HG03135 (cell line): ENCODE results near the gene CCR9.
A peak's percentile ranks its signal among the peaks of the same experiment; 100 is the strongest.

Experiments
- ATAC-seq: cut with Tn5 transposase; IDR thresholded peaks from one replicate; pipeline ENCODE4 v1.9.1; 2021; ENCODE audit warnings: mild to moderate bottlenecking, moderate library complexity; ENCODE audit not compliant: unreplicated experiment

The CCR9 gene

DNA sequence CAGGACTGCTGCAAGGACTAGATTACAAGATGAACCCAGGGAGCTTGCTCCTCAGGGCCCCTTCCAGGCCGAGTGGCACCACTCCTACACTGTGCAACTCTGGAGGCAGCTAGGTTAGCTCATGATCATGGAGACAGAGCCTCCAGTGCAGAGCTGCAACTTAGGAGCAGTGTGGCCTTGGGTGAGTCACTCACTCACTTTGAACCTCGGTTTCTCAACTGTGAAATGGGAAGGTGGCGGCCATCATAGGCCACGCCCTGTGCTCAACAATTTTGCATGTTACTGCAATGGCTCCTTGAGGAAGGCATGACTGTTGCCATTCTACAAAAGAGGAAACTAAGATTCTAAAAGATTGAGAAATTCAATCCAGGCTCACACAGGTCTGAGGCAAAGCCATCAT is 45.8 kb downstream of the CCR9 start:
- no peak for ATAC-seq

DNA sequence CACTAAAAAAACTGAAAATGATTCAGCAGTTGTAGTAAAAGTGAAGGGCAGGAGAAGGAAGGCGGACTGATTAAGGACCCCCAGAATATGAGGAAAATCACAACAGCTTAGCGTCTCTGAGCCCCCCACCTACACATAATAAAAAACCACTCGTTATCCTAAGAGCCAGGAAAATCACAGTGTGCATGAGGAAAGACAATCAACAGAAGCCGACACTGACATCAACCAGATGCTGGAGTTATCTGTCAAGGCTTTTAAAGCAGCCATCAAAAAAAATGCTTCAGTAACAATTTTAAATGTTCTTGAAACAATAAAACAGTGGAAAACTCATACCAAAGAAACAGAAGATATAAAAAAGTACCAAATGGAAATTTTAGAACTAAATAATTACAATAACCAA is 47.2 kb downstream of the CCR9 start:
- ATAC-seq: no peak

DNA sequence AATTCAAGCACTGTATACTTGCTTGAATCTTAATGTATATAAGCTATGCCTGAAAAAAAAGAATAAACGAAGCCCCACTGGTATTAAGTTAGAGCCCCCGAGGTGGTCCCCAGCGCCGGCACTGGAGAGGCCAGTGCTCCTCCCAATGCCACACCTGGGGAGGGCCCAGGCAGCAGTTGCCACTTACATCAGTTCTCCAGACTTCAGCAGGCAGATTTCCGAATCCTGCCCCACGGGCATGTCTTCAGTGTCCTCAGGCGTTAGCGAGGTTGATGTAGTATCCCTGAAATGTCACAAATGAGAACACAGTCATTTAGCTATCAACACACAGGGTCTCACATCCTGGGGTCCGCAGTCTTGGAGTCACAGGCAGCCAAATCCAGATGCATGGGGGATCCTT is 49.9 kb downstream of the CCR9 start:
- ATAC-seq: no peak

- ATAC-seq: no peak
Observed at GRCh38 chr3:45937206-45938042, 51.1 kb downstream of the CCR9 start.

DNA sequence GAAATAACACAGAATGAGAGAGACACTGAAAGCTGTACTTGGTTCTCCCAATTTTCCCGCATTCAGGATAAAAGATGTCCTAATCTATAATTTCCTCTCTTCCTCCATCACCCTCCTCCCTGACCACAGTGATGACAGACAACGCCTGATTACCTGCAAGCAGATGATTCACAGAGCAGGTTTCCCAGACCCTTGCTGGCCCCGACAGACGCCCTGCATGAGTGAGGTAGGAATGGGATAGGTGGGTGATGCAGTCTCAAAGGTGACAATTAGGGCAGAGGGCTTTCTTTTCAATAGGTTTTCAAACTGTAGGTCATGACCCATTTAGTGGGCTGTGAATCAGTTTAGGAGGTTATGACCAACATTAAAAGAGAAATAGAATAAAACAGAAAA is 51.7 kb downstream of the CCR9 start:
- ATAC-seq: no peak

DNA sequence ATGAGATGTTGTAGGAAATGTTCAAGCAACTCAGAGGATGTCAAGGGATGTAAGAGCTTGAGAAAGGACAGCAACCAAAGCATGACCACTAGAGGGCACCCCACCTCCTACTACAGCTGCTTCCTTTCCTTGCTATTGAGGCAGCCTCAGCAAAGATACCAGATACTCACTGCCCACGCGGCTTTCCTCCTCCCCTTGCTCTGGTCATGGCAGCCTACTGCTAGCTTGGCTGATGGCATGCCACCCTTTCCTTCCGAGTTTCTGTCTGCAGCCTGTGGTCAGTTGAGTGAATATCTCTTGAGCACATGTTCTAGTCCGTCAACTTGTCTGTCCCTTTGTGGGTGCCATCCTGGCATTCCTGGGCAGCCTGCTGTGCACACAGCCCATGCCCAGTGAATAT is 52.5 kb downstream of the CCR9 start:
- peak; percentile 63 for ATAC-seq

- ATAC-seq: no peak
Observed at GRCh38 chr3:45939341-45939771, 53.0 kb downstream of the CCR9 start.

DNA sequence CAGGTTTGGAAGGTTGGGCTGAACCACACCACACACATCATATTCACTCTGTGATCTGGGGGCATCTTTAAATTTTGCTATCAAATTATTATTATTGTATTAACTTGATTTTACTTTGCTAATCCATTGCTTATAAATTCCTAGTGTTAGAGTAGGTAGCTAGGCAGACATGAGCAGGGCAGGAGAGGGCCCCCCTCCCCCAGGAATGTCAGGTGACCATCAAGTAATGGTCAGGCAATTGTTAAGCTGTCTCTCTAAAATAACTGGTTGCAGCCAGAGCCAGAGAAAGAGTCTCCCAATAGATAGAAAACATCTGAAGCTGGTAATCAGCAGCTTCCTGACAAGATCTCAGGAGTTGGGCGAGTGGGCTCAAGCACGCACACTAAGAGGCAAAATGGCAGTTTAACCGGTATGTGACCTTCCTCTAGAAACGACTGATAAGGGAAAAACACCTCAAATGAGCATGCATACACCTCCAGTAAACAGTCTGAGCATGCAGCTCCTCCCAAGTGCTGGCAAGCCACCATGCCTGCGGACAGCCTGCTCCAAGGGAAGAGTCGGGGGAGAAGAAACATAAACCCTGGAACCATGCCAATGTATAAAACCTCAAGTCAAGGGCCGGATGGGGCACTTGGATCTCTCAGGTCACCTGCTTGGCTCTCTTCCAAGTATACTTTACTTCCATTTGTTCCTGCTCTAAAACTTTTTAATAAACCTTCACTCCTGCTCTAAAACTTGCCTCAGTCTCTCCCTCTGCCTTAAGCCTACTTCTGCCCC is 53.8 kb downstream of the CCR9 start:
- ATAC-seq: no peak

GRCh38 chr3:45940781-45941365 is 54.5 kb downstream of the CCR9 start:
- no peak for ATAC-seq

DNA sequence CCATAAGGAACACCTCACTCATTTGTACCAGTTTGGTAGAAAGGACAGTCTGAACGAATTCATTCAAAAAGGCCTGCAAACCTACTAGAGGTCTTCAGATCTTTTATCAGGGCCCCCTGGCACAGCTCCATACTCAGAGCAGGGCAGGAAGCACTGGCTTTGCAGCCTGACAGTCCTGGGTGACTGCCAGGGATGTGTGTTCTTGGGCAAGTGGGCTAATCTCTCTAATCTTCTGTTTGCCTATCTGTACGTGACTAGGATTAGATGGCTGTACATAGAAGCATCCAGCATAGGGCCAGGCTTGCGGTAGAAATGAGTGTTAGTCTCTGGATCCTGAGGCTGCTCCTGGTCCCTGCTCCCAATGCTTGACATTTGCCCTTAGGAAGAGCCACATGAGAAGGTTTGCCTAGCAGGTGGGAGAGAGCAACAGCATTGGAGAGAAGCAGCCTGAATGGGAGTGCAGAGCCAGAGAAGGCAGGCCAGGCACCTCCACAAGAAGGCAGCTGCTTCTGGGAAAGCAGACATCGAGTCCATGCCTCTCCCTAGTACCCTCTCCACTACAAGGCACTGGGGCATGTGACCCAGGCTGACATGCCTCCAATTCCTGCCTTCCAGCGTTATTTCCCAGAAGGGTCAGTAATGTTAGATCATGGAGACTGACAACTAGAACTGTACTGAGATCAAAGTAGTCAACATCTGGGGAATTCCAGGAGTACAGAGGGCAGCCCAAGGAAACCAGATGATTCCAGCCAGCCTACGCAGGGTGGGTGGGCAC is 55.9 kb downstream of the CCR9 start:
- ATAC-seq: no peak

DNA sequence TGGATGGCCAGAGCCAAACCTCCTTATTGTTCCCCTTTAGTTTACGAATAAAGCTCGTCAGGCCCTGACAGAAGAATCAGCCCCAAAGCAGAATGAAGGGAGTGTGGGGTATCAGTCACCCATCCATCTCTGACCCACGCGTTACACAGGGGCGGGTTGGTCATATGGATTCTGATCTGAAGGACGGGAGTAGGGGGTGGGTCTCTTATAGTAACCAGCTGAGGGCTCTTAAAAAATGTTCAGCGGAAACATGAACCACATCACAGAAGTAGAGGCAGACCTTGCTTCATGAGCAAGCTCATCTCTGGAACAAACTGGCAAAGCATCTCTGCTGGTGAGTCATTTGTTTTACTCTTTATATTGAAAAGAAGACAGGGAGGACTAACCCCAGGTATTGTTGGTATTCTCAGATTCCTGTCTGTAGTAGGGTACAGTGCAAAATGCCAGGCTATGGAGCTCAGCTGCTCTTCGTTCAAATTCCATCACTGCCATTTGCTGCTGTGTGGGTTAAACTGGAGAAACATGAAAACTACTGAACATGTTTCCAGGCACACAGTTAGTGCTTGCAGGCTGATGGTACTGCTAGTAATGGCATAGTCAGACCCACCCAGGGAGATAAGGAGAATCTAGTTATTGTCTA is 57.0 kb downstream of the CCR9 start, which contains the start of gene CXCR6:
Gene CXCR6 (plus strand): TSS at position 258 of the 640 bp plus-strand sequence. CDS start 3,018 bp downstream, outside the sequence.
- no peak for ATAC-seq

DNA sequence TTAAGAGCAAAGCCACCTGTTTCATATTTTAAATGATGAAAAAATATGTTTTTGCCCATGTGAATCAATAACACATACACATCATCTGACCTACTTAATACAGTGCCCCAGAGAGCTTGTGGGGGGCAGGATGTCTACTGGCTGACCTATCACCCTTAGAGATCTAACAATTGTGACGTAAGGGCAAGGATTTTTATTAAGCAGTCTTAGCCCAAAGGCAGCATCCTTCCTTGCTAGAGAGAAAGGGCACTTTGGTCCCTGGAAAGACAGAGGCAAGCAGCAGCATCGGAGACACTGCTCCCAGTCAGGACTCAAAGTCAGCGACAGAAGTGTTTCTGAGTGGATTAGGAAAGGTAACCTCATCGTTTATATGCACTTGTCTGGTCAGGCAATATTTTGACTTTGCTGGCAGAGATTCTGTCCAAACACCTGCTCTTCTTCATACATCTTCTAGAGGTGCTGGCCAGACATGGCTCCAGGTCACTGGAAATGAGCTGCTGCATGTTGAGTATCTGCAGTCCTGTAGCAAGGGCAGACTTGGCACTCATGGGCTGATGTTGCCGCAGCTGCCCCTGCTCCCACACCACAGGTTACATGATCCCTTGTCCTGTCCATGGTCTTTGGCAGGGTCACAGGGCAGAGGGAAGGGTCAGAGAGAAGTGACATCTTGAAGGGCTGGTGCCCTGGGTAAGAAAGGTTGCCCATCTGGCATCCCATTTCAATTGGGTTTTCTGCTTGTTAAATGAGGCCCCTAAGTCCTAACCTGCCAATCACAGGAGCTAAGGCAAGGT is 58.7 kb downstream of the CCR9 start:
- no peak for ATAC-seq

DNA sequence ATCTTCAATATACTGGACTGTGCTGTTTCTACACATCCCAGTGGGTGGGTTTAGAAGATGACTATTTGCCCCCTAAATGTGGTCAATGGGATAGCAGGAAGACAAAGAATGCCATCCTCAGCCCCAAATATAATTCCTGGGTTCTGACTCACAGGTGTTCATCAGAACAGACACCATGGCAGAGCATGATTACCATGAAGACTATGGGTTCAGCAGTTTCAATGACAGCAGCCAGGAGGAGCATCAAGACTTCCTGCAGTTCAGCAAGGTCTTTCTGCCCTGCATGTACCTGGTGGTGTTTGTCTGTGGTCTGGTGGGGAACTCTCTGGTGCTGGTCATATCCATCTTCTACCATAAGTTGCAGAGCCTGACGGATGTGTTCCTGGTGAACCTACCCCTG is 60.0 kb downstream of the CCR9 start:
- ATAC-seq: no peak

DNA sequence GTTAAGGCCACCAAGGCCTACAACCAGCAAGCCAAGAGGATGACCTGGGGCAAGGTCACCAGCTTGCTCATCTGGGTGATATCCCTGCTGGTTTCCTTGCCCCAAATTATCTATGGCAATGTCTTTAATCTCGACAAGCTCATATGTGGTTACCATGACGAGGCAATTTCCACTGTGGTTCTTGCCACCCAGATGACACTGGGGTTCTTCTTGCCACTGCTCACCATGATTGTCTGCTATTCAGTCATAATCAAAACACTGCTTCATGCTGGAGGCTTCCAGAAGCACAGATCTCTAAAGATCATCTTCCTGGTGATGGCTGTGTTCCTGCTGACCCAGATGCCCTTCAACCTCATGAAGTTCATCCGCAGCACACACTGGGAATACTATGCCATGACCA is 60.5 kb downstream of the CCR9 start:
- ATAC-seq: no peak

GRCh38 chr3:45947361-45947760 is 61.0 kb downstream of the CCR9 start:
- no peak for ATAC-seq

DNA sequence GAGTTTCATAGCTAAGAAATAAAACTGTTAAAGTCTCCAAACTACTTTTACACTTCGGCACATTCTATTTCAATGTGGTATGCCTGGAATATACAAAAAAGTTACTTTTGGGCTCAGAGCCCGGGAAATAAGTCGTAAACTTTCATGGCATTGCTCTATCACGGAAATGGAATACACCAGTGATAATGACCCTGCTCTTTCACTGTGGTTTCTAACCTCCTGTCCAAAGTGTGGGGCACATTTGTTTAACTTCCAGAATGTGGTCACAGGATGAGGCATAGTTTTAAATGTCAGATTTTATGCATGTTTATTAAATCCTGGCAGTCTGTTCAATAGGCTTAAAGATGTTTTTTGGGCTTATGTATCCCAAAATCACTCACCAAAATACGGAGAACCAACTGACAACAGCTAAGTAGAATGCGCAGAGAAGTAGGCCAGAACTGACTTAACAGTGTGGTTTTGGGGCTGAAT is 62.0 kb downstream of the CCR9 start:
- ATAC-seq: no peak

DNA sequence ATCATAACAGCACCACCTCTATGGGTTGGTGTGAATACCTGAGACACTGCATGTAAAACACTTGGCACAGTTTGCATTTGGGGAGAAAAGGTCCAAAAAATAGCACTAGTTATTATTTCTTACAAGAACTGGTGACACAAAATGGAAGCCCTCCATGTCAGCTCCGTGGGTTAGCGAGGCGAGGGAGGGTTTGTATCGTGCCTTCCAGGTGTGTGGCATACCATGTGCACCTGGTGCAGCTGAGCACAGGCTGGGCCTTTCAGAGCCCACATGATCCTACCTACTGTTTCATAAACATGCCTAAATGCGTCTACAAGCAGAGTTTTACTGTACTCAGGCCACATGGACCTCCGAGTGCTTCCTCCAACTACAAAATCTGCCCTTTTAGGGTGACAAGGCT is 62.5 kb downstream of the CCR9 start:
- no peak for ATAC-seq

- no peak for ATAC-seq
Observed at GRCh38 chr3:45949432-45949831, 63.1 kb downstream of the CCR9 start.

DNA sequence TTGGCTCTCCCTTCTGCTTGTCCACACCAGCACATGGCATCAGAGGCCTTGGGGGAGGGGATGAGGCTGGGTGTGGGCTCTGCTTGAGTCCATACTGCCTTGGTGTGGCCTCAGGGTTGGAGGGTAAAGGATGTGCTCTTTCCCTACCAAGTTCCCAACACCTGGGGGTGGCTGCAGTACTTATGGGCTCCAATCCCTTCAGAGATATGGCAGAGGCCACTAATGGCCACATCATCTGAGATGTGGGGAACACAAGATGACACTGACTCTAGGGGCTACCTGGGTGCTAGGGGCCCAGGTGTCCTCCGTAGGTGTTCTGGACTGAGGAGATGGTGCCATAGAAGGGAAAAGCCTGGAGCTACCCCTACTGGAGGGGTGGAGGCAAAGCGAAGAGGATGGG is 63.8 kb downstream of the CCR9 start:
- no peak for ATAC-seq
